Endothelial cell of umbilical vein (primary cell): ENCODE results near the gene EFCC1. TPM values are rescaled to one million over a fixed set of nuclear protein-coding genes. Genes with fewer than 3 reads are reported as not detected.

Experiments
- BruUV-seq: library from RNA; stranded (reverse); fragments of 400-500 nt; replicated peaks from 2 replicates; lab custom pipeline; 2021; lab: Mats Ljungman, UMichigan
- CTCF ChIA-PET: fragments of 300-600, 350-600 bp; sonication (Branson Sonifier 250); formaldehyde crosslinking; loops from one replicate; lab custom pipeline; 2021; ENCODE audit warnings: antibody characterized with exemption, inconsistent platforms; lab: Charles Lee
- POLR2A ChIA-PET: fragments of 300-600, 350-600 bp; sonication (Branson Sonifier 250); formaldehyde crosslinking; loops from one replicate; lab custom pipeline; 2021; ENCODE audit warnings: antibody characterized with exemption, inconsistent platforms; lab: Charles Lee
- DNase-seq: peaks from one replicate; pipeline ENCODE4 v3.0.0-alpha.2; 2011; ENCODE audit warnings: low read depth, low spot score
- FAIRE-seq: peaks from 2 replicates; lab custom pipeline; 2011; peaks lifted over from hg19 to GRCh38; lab: Jason Lieb, UNC
- H2AFZ ChIP-seq: 2 replicates; pipeline ENCODE4 v1.6.0; 2012; ENCODE audit warnings: low read depth, low read length, control low read depth, inconsistent platforms
- H3K27ac ChIP-seq: 2 replicates; pipeline ENCODE4 v1.5.1; 2011; ENCODE audit warnings: low read depth, mild to moderate bottlenecking, control low read depth, low read length, moderate library complexity; ENCODE audit not compliant: insufficient read depth
- H3K27me3 ChIP-seq, 2 experiments: 2 replicates each; pipeline versions ENCODE4 v1.6.0 to v1.6.1; 2011; ENCODE audit warnings: low read length in 2 of 2, mixed read lengths in 1 of 2; ENCODE audit not compliant: control insufficient read depth in 2 of 2, insufficient read depth in 2 of 2
- H3K36me3 ChIP-seq, 2 experiments: 2 replicates in 1 of 2; 3 replicates in 1 of 2; pipeline ENCODE4 v1.5.1; 2011; ENCODE audit warnings: low read length in 2 of 2, mild to moderate bottlenecking in 1 of 2, moderate library complexity in 1 of 2; ENCODE audit not compliant: control insufficient read depth in 2 of 2, insufficient read depth in 2 of 2; ENCODE audit errors: extremely low read depth in 1 of 2
- H3K4me1 ChIP-seq: 3 replicates; pipeline ENCODE4 v1.5.1; 2011; ENCODE audit warnings: mild to moderate bottlenecking, low read length; ENCODE audit not compliant: control insufficient read depth, insufficient read depth; ENCODE audit errors: extremely low read depth
- H3K4me2 ChIP-seq: 2 replicates; pipeline ENCODE4 v1.6.1; 2011; ENCODE audit warnings: low read length, control low read depth, mixed read lengths; ENCODE audit not compliant: insufficient read depth
- H3K4me3 ChIP-seq, 3 experiments: fragments of 200-600 bp in 1 of 3; sonication (generic), shearing (Covaris generic) in 1 of 3; replicated peaks in 1 of 3; 2 replicates each; pipeline ENCODE4 v1.5.1; 2011 to 2016; ENCODE audit warnings: control low read depth in 3 of 3, low read length in 3 of 3, mild to moderate bottlenecking in 2 of 3, inconsistent platforms in 1 of 3, low read depth in 1 of 3, moderate library complexity in 1 of 3; ENCODE audit not compliant: insufficient read depth in 1 of 3
- H3K79me2 ChIP-seq: 2 replicates; pipeline ENCODE4 v1.6.0; 2012; ENCODE audit warnings: low read length, inconsistent platforms; ENCODE audit not compliant: control insufficient read depth, insufficient read depth
- H3K9ac ChIP-seq: replicated peaks from 2 replicates; pipeline ENCODE3; 2011; ENCODE audit warnings: low read length, control low read depth; ENCODE audit not compliant: insufficient read depth; ENCODE audit errors: extremely low read depth
- H3K9me1 ChIP-seq: replicated peaks from 3 replicates; pipeline ENCODE4 v1.6.0; 2011; ENCODE audit warnings: mild to moderate bottlenecking, low read length; ENCODE audit not compliant: control insufficient read depth, insufficient read depth; ENCODE audit errors: extremely low read depth
- H3K9me3 ChIP-seq: replicated peaks from 2 replicates; pipeline ENCODE4 v1.5.1; 2012; ENCODE audit warnings: low read length, inconsistent platforms; ENCODE audit not compliant: control insufficient read depth, insufficient read depth
- H4K20me1 ChIP-seq: replicated peaks from 2 replicates; pipeline ENCODE3; 2011; ENCODE audit warnings: mild to moderate bottlenecking, low read length; ENCODE audit not compliant: control insufficient read depth, insufficient read depth; ENCODE audit errors: extremely low read depth
- EZH2 ChIP-seq: IDR thresholded peaks from 2 replicates; pipeline ENCODE4 v1.6.1; 2012; ENCODE audit warnings: borderline replicate concordance, low read depth, mild to moderate bottlenecking, moderate library complexity, low read length, inconsistent platforms; ENCODE audit not compliant: severe bottlenecking
- FOS ChIP-seq: IDR thresholded peaks from 2 replicates; pipeline ENCODE4 v1.6.1; 2011; ENCODE audit warnings: mild to moderate bottlenecking, low read length, moderate library complexity, borderline replicate concordance; ENCODE audit not compliant: insufficient read depth
- JUN ChIP-seq: IDR thresholded peaks from 2 replicates; pipeline ENCODE4 v1.6.1; 2011; ENCODE audit warnings: borderline replicate concordance, low read depth; ENCODE audit not compliant: insufficient read length, insufficient read depth
- MAX ChIP-seq: IDR thresholded peaks from 2 replicates; pipeline ENCODE4 v1.6.1; 2011; ENCODE audit not compliant: insufficient read depth, insufficient read length
- MYC ChIP-seq: IDR thresholded peaks from one replicate; pipeline ENCODE4 v1.6.1; 2011; ENCODE audit warnings: mild to moderate bottlenecking, low read depth, low read length
- POLR2A ChIP-seq: IDR thresholded peaks from 2 replicates; pipeline ENCODE4 v1.6.1; 2012; ENCODE audit warnings: low read depth, mild to moderate bottlenecking, control low read depth, low read length
- POLR2AphosphoS5 ChIP-seq: IDR thresholded peaks from 2 replicates; pipeline ENCODE4 v1.6.1; 2012; ENCODE audit warnings: low read depth, mild to moderate bottlenecking, control low read depth, low read length, moderate library complexity; ENCODE audit not compliant: insufficient read depth
- dilution Hi-C: fragments of 300-500 bp; cut with MboI; formaldehyde crosslinking; loops from one replicate; pipeline ENCODE4 v1.15.0; 2019; ENCODE audit warnings: low sequenced_read_pairs; ENCODE audit not compliant: extremely low pct_ligation_motif_present
- intact Hi-C: fragments of 100-400 bp; cut with micrococcal nuclease; formaldehyde crosslinking; loops from one replicate; pipeline ENCODE4 v1.10.0; 2022
- polyA plus RNA-seq, 4 experiments: library from polyadenylated mRNA; depleted of rRNA in 3 of 4; stranded (reverse) in 3 of 4; unstranded in 1 of 4; fragments of >200 nt; gene quantifications; 2 replicates each; pipeline versions ENCODE4 v1.2.1 to v1.2.3, GENCODE V29; 2011 to 2012; ENCODE audit warnings: missing spikeins in 1 of 4
- total RNA-seq: library from RNA; stranded (reverse); gene quantifications from 2 replicates; pipeline ENCODE4 v1.2.3, GENCODE V29; 2021
- TF ChIP-seq, protein P1 (sequence below), 2 donors: IDR thresholded peaks; 1 replicate in 1 of 2; 2 replicates in 1 of 2; pipeline ENCODE4 v1.5.1; 2011; ENCODE audit warnings: low read length in 2 of 2, mild to moderate bottlenecking in 2 of 2, moderate library complexity in 2 of 2, control low read depth in 1 of 2, inconsistent platforms in 1 of 2, low read depth in 1 of 2; ENCODE audit not compliant: insufficient read depth in 1 of 2; ENCODE audit errors: extremely low read depth in 1 of 2

Gene EFCC1
- total and polyA plus RNA-seq, 2 donors (not counting 3 experiments of a cell fraction or from before 2014, with no cell fraction given): 0.73 to 1.3 TPM

DNA sequence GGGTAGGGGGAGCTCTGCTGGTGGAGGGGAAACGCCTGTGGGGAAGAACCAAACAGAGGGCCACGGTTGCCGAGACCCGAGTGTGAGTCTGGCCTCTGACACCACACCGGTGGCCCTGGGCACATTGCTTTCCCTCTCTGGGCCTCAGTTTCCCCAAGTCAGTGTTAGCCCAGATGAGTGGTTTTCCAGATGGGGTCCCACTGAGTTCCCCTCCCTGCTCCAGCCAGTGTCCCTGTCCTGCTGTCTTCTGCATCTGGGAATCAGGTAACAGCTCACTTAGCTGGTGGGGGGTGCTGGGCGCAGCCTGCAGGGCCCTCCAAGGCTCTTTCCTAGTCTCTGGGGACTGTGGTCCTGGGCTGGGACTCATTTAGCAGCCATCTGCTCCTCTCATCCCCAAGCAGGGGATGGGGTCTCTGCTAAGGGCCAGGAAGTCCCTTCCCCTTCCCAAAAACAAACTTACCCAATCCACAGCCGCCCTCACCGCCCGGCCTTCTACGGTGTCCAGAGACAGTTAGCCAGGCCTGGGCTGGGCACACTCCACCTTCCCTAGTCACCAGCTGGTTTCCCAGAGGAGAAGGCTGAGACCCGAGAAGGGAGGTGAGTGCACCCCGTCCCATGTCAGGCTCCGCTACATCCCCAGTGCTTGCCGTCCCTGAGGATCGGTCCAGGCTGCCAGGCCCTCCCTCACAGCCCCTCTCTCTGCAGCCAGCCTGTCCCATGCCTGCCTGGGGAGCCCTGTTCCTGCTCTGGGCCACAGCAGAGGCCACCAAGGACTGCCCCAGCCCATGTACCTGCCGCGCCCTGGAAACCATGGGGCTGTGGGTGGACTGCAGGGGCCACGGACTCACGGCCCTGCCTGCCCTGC lies 60.2 kb downstream of the EFCC1 start:
- Histone ChIP-seq H3K9ac (no peak overlapping the region), H3K27ac (no peak overlapping the region), H3K4me3 (no peak overlapping the region), H3K36me3 (no peaks in the 10 kb centered on the region), H2AFZ (no peak overlapping the region), H3K27me3 (no peaks in the 10 kb centered on the region), H3K4me1 (no peaks in the 10 kb centered on the region), H3K9me3 (no peaks in the 10 kb centered on the region), H4K20me1 (no peaks in the 10 kb centered on the region), H3K9me1 (no peaks in the 10 kb centered on the region), H3K79me2 (no peaks in the 10 kb centered on the region), H3K4me2 (no peak overlapping the region)
- intact Hi-C loops (no loop called here), dilution Hi-C loops (no loop called here)
- DNase-seq: no peak
- BruUV-seq: no TSS peak
- FAIRE-seq: no peak
- ChIA-PET CTCF (no interaction called here), POLR2A (no interaction called here)
- TF ChIP-seq FOS: no peak
- no peak for TF ChIP-seq MYC
- no peak for TF ChIP-seq JUN
- TF ChIP-seq, protein P1, sequence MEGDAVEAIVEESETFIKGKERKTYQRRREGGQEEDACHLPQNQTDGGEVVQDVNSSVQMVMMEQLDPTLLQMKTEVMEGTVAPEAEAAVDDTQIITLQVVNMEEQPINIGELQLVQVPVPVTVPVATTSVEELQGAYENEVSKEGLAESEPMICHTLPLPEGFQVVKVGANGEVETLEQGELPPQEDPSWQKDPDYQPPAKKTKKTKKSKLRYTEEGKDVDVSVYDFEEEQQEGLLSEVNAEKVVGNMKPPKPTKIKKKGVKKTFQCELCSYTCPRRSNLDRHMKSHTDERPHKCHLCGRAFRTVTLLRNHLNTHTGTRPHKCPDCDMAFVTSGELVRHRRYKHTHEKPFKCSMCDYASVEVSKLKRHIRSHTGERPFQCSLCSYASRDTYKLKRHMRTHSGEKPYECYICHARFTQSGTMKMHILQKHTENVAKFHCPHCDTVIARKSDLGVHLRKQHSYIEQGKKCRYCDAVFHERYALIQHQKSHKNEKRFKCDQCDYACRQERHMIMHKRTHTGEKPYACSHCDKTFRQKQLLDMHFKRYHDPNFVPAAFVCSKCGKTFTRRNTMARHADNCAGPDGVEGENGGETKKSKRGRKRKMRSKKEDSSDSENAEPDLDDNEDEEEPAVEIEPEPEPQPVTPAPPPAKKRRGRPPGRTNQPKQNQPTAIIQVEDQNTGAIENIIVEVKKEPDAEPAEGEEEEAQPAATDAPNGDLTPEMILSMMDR (IDR thresholded peaks at IDR 0.05; ENCODE audit: extremely low read depth in 1 of 2, insufficient read depth in 1 of 2, low read depth in 1 of 2, low read length in 2 of 2): no peak
- TF ChIP-seq POLR2AphosphoS5: no peak
- no peak for TF ChIP-seq EZH2
- no peak for TF ChIP-seq POLR2A
- no peak for TF ChIP-seq MAX
